GM12878 (cell line): ENCODE results near the gene CDCA8. TPM values are rescaled to one million over a fixed set of nuclear protein-coding genes. Genes with fewer than 3 reads are reported as not detected.

ENCODE experiments used
- ATAC-seq: fragments of 200-7000 bp; cut with Tn5 transposase; 3 replicates; pipeline ENCODE4 v1.9.1; 2020; ENCODE audit warnings: mild to moderate bottlenecking, moderate library complexity
- Bru-seq: library from RNA; stranded (reverse); fragments of 400-500 nt; gene quantifications from one replicate; lab custom pipeline; 2021; lab: Mats Ljungman, UMichigan
- BruChase-seq, 2 experiments: library from RNA; stranded (reverse); fragments of 400-500 nt; gene quantifications; one replicate each; lab custom pipeline; 2021; lab: Mats Ljungman, UMichigan
- BruUV-seq: library from RNA; stranded (reverse); fragments of 400-500 nt; replicated peaks from 2 replicates; lab custom pipeline; 2021; lab: Mats Ljungman, UMichigan
- CTCF ChIA-PET: fragments of 300-600 bp; sonication (Branson Sonifier 250); formaldehyde crosslinking; extraction: SDS; loops from one replicate; lab custom pipeline; 2021; ENCODE audit warnings: inconsistent platforms; lab: Yijun Ruan, JAX
- POLR2A ChIA-PET: fragments of 350-600 bp; formaldehyde crosslinking; extraction: SDS; loops from one replicate; lab custom pipeline; 2021; ENCODE audit warnings: inconsistent platforms; lab: Charles Lee
- RAD21 ChIA-PET: fragments of 300-600 bp; sonication (Branson Sonifier 250); formaldehyde crosslinking; loops from one replicate; lab custom pipeline; 2023; ENCODE audit warnings: antibody characterized with exemption; ENCODE audit not compliant: unreplicated experiment; lab: Charles Lee
- SMC1A ChIA-PET: fragments of 300-600 bp; sonication (Branson Sonifier 250); formaldehyde crosslinking; loops from one replicate; lab custom pipeline; 2023; ENCODE audit not compliant: unreplicated experiment, uncharacterized antibody; lab: Charles Lee
- DNase-seq: peaks from one replicate; pipeline ENCODE4 v3.0.0-alpha.2; 2011; ENCODE audit warnings: low read depth, low spot score
- FAIRE-seq: peaks from 3 replicates; lab custom pipeline; 2011; peaks lifted over from hg19 to GRCh38; lab: Jason Lieb, UNC
- H2AFZ ChIP-seq: 2 replicates; pipeline ENCODE4 v1.6.0; 2011; ENCODE audit warnings: low read depth, low read length, control low read depth; ENCODE audit not compliant: control insufficient read depth
- H3K27ac ChIP-seq: 2 replicates; pipeline ENCODE4 v1.5.1; 2011; ENCODE audit warnings: control low read depth; ENCODE audit not compliant: control insufficient read depth, insufficient read depth
- H3K27me3 ChIP-seq, 2 experiments: replicated peaks in 1 of 2; 2 replicates each; pipeline versions ENCODE4 v1.6.0 to v1.6.1; 2011; ENCODE audit warnings: low read length in 1 of 2; ENCODE audit not compliant: control insufficient read depth in 2 of 2, insufficient read depth in 2 of 2
- H3K36me3 ChIP-seq, 2 experiments: 2 replicates each; pipeline ENCODE4 v1.5.1; 2011; ENCODE audit warnings: low read length in 1 of 2; ENCODE audit not compliant: control insufficient read depth in 2 of 2, insufficient read depth in 2 of 2
- H3K4me1 ChIP-seq: 2 replicates; pipeline ENCODE4 v1.6.1; 2011; ENCODE audit warnings: mild to moderate bottlenecking, low read length, moderate library complexity, mixed read lengths; ENCODE audit not compliant: control insufficient read depth, insufficient read depth
- H3K4me2 ChIP-seq: 2 replicates; pipeline ENCODE4 v1.6.0; 2011; ENCODE audit warnings: control low read depth; ENCODE audit not compliant: control insufficient read depth, insufficient read depth
- H3K4me3 ChIP-seq: fragments of 200-600 bp; sonication (generic); 2 replicates; pipeline ENCODE4 v1.5.1; 2016
- H3K79me2 ChIP-seq: 2 replicates; pipeline ENCODE4 v1.6.0; 2011; ENCODE audit warnings: low read length; ENCODE audit not compliant: control insufficient read depth, insufficient read depth
- H3K9ac ChIP-seq: 2 replicates; pipeline ENCODE4 v1.8.0; 2011; ENCODE audit warnings: low read length, control low read depth, mixed read lengths; ENCODE audit not compliant: control insufficient read depth, insufficient read depth
- H3K9me3 ChIP-seq: replicated peaks from 3 replicates; pipeline ENCODE4 v1.5.1; 2011; ENCODE audit warnings: mild to moderate bottlenecking, low read length; ENCODE audit not compliant: control insufficient read depth, insufficient read depth
- H4K20me1 ChIP-seq: 2 replicates; pipeline ENCODE4 v1.6.0; 2011; ENCODE audit not compliant: control insufficient read depth, insufficient read depth
- CHD4 ChIP-seq: fragments of 200-600 bp; sonication (generic); IDR thresholded peaks from 2 replicates; pipeline ENCODE4 v1.6.1; 2016; ENCODE audit warnings: mild to moderate bottlenecking
- CREB1 ChIP-seq: IDR thresholded peaks from 2 replicates; pipeline ENCODE4 v1.6.1; 2012; ENCODE audit warnings: low read depth, mild to moderate bottlenecking, inconsistent platforms
- HCFC1 ChIP-seq: fragments of 150-350 bp; IDR thresholded peaks from 2 replicates; pipeline ENCODE4 v1.6.1; 2014; ENCODE audit warnings: low read length
- NFYA ChIP-seq: IDR thresholded peaks from 2 replicates; pipeline ENCODE4 v1.6.1; 2011; ENCODE audit warnings: low read depth, mild to moderate bottlenecking, low read length, improper control_type of control experiment, borderline replicate concordance
- SIX5 ChIP-seq: IDR thresholded peaks from 2 replicates; pipeline ENCODE4 v1.6.1; 2011; ENCODE audit warnings: mild to moderate bottlenecking, low read depth, low read length, moderate library complexity; ENCODE audit not compliant: severe bottlenecking
- SREBF1 ChIP-seq: IDR thresholded peaks from 2 replicates; pipeline ENCODE4 v1.6.1; 2012; ENCODE audit warnings: mild to moderate bottlenecking, low read length
- STAT3 ChIP-seq: IDR thresholded peaks from 2 replicates; pipeline ENCODE4 v1.6.1; 2011; ENCODE audit warnings: low read depth, low read length, improper control_type of control experiment
- ZBED1 ChIP-seq: IDR thresholded peaks from 2 replicates; pipeline ENCODE4 v1.6.1; 2016; ENCODE audit warnings: borderline replicate concordance
- ZNF207 ChIP-seq: fragments of 450-650 bp; IDR thresholded peaks from 2 replicates; pipeline ENCODE4 v1.6.1; 2014; ENCODE audit warnings: antibody characterized with exemption, mild to moderate bottlenecking, borderline replicate concordance
- WGBS: methylation state at CpG from one replicate; pipeline ENCODE4 v1.1.6; 2016; ENCODE audit warnings: low lambda C conversion rate; ENCODE audit not compliant: insufficient replicate concordance, insufficient coverage; ENCODE audit errors: missing lambda C conversion rate; 5-methylcytosine and 5-hydroxymethylcytosine counted together
- in situ Hi-C: fragments of 300-500 bp; cut with MboI; formaldehyde crosslinking; loops from 9 replicates; pipeline ENCODE4 v1.14.3; 2018; ENCODE audit warnings: mixed read lengths
- intact Hi-C: fragments of 100-400 bp; cut with micrococcal nuclease; formaldehyde crosslinking; loops from one replicate; pipeline ENCODE4 v1.14.2; 2022; ENCODE audit not compliant: unreplicated experiment
- long read RNA-seq, 2 experiments: library from polyadenylated mRNA; unstranded; transcript quantifications; one replicate each; pipeline ENCODE4 v2.0.0, GENCODE V29; 2019 to 2020
- polyA minus RNA-seq, 3 experiments: library from RNA; depleted of rRNA, polyadenylated mRNA; stranded (reverse); fragments of >200 nt; gene quantifications; 2 replicates each; pipeline ENCODE4 v1.2.3, GENCODE V29; 2011
- polyA plus RNA-seq, 11 experiments: library from polyadenylated mRNA; depleted of rRNA in 4 of 11; unstranded in 6 of 11; stranded (reverse) in 5 of 11; fragments of >200 nt; fragmentation: Nextera tagmentation in 4 of 11; fragmentation: Illumina TruSeq in 1 of 11; extraction: Ambion mirVana in 4 of 11; extraction: Trizol in 1 of 11; gene quantifications; 1 replicate in 1 of 11; 2 replicates in 10 of 11; pipeline versions ENCODE4 v1.2.1 to v1.2.3, GENCODE V29; 2011 to 2016; ENCODE audit warnings: inconsistent platforms in 2 of 11, missing spikeins in 2 of 11, low read depth in 1 of 11
- total RNA-seq, 4 experiments: library from RNA; depleted of rRNA in 3 of 4; stranded (reverse); fragments of >200 nt in 3 of 4; fragmentation: Illumina TruSeq in 1 of 4; extraction: Trizol in 1 of 4; gene quantifications; 2 replicates each; pipeline versions ENCODE4 v1.2.1 to v1.2.3, GENCODE V29; 2013 to 2021
- TF ChIP-seq, protein P1 (sequence below): IDR thresholded peaks from 2 replicates; pipeline ENCODE4 v1.6.1; 2012; ENCODE audit warnings: low read depth, low read length, improper control_type of control experiment
- TF ChIP-seq, protein P2 (sequence below): fragments of 450-650 bp; formaldehyde crosslinking; IDR thresholded peaks from 2 replicates; pipeline ENCODE4 v1.4.0; 2020; ENCODE audit warnings: mild to moderate bottlenecking, moderate library complexity
- TF ChIP-seq, protein P3 (sequence below): IDR thresholded peaks from 2 replicates; pipeline ENCODE4 v1.6.1; 2011; ENCODE audit warnings: low read depth, mild to moderate bottlenecking, low read length, moderate library complexity, borderline replicate concordance; ENCODE audit errors: extremely low read depth

The CDCA8 gene
- total RNA-seq (2013; cell fraction: nucleolus; rRNA removed) = 11.6 and 12.1 TPM in 2 replicates
- total RNA-seq (2014; rRNA removed) = 18.0 and 21.3 TPM in 2 replicates
- total RNA-seq (2014; rRNA removed; fragmentation: Illumina TruSeq; extraction: Trizol) = 27.5 and 28.4 TPM in 2 replicates
- total RNA-seq (2021) = 57.8 and 59.8 TPM in 2 replicates
- 28.0 TPM for polyA plus RNA-seq (2011; ENCODE audit: low read depth)
- 68.3 and 72.0 TPM in 2 replicates for polyA plus RNA-seq (2011; rRNA removed)
- 85.9 and 102 TPM in 2 replicates for polyA plus RNA-seq (2011; cell fraction: cytosol; rRNA removed)
- 56.2 and 60.9 TPM in 2 replicates for polyA plus RNA-seq (2011; cell fraction: nucleus; rRNA removed)
- polyA plus RNA-seq (2012) = 30.3 and 35.3 TPM in 2 replicates
- polyA plus RNA-seq (2014; fragmentation: Illumina TruSeq; extraction: Trizol) = 75.3 and 81.0 TPM in 2 replicates
- polyA plus RNA-seq (2014; fragmentation: Nextera tagmentation; extraction: Ambion mirVana) = 10 to 100 TPM; 60.2 to 60.6 TPM
- polyA plus RNA-seq (2014; rRNA removed) = 52.8 and 62.1 TPM in 2 replicates
- 10 to 100 TPM; 97.8 to 98.1 TPM for polyA plus RNA-seq (2016; fragmentation: Nextera tagmentation; extraction: Ambion mirVana)
- 62.7 and 88.9 TPM in 2 replicates for polyA minus RNA-seq (2011; rRNA and poly(A)+ RNA removed)
- 24.6 and 31.1 TPM in 2 replicates for polyA minus RNA-seq (2011; cell fraction: cytosol; rRNA and poly(A)+ RNA removed)
- polyA minus RNA-seq (2011; cell fraction: nucleus; rRNA and poly(A)+ RNA removed) = 14.5 and 25.5 TPM in 2 replicates
- Bru-seq, nascent RNA = percentile 75 among the genes with signal in this experiment
- BruChase-seq, experiment 1, labeled RNA remaining after a 6-hour chase = percentile 79 among the genes with signal in this experiment
- percentile 85 among the genes with signal in this experiment for BruChase-seq, experiment 2, labeled RNA remaining after a 2-hour chase
- long read RNA-seq, experiment 1, transcript CDCA8-201 (11 exons, 2,303 nt) = minor isoform, 29 of 115 reads
- long read RNA-seq, experiment 1, transcript CDCA8-202 (10 exons, 2,469 nt) = major isoform, 72 of 115 reads
- long read RNA-seq, experiment 1, partial matches to known transcripts = 10 of 115 reads
- long read RNA-seq, experiment 1, other reads (novel, unspliced or antisense) = 4 of 115 reads
- long read RNA-seq, experiment 2, transcript CDCA8-202 (10 exons, 2,469 nt) = major isoform, 145 of 343 reads
- long read RNA-seq, experiment 2, transcript CDCA8-201 (11 exons, 2,303 nt) = minor isoform, 141 of 343 reads
- long read RNA-seq, experiment 2, partial matches to known transcripts = 43 of 343 reads
- long read RNA-seq, experiment 2, other reads (novel, unspliced or antisense) = 14 of 343 reads

DNA sequence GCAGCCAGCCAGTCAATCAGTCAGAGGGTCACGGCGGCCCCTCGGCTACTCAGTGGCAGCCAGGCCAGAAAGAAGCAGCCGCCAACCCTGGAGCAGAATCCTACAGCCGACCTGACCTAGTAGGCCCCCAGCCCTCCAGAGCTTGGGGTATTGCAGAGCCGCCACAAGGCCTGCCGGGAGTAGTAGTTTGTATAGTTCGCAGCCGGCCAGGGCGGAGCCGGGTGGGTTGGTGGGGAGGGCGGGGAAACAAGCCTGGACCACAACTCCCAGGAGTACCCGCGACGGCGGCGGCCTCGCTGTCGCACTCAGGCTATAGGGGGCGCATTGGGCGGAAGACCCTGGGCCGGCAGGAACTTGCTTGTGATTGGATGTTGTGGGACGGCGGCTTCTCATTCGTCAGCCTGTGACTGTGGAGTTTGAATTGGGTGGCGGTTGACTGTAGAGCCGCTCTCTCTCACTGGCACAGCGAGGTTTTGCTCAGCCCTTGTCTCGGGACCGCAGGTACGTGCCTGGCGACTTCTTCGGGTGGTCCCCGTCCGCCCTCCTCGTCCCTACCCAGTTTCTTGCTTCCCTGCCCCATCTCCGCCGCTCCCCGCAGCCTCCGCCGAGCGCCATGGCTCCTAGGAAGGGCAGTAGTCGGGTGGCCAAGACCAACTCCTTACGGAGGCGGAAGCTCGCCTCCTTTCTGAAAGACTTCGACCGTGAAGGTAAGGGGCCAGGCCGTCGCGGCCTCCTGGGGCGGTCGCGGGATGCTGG, at the start of gene CDCA8:
Gene CDCA8 (plus strand): TSS at position 439 of the 756 bp plus-strand sequence. CDS start 175 bp downstream, at position 614.
- BruUV-seq = TSS peak; percentile 72
- TF ChIP-seq ZNF207 (no peak), CREB1 (peak; percentile 95), SREBF1 (peak; percentile 83), CHD4 (no peak), STAT3 (no peak), NFYA (peak; percentile 16; the same call in 1 of the 2 replicates), HCFC1 (peak; percentile 93), SIX5 (peak; percentile 89), ZBED1 (no peak)
- TF ChIP-seq, protein P1, sequence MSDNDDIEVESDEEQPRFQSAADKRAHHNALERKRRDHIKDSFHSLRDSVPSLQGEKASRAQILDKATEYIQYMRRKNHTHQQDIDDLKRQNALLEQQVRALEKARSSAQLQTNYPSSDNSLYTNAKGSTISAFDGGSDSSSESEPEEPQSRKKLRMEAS = peak; percentile 52
- TF ChIP-seq, protein P2, sequence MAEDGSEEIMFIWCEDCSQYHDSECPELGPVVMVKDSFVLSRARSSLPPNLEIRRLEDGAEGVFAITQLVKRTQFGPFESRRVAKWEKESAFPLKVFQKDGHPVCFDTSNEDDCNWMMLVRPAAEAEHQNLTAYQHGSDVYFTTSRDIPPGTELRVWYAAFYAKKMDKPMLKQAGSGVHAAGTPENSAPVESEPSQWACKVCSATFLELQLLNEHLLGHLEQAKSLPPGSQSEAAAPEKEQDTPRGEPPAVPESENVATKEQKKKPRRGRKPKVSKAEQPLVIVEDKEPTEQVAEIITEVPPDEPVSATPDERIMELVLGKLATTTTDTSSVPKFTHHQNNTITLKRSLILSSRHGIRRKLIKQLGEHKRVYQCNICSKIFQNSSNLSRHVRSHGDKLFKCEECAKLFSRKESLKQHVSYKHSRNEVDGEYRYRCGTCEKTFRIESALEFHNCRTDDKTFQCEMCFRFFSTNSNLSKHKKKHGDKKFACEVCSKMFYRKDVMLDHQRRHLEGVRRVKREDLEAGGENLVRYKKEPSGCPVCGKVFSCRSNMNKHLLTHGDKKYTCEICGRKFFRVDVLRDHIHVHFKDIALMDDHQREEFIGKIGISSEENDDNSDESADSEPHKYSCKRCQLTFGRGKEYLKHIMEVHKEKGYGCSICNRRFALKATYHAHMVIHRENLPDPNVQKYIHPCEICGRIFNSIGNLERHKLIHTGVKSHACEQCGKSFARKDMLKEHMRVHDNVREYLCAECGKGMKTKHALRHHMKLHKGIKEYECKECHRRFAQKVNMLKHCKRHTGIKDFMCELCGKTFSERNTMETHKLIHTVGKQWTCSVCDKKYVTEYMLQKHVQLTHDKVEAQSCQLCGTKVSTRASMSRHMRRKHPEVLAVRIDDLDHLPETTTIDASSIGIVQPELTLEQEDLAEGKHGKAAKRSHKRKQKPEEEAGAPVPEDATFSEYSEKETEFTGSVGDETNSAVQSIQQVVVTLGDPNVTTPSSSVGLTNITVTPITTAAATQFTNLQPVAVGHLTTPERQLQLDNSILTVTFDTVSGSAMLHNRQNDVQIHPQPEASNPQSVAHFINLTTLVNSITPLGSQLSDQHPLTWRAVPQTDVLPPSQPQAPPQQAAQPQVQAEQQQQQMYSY = no peak
- TF ChIP-seq, protein P3, sequence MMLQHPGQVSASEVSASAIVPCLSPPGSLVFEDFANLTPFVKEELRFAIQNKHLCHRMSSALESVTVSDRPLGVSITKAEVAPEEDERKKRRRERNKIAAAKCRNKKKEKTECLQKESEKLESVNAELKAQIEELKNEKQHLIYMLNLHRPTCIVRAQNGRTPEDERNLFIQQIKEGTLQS = peak; percentile 64; the same call in 1 of the 2 replicates

More for the DNA sequence above, at the start of gene CDCA8:
- under 1% methylated on average over 53 of the region's 54 CpGs for WGBS
- in situ Hi-C loops (loop anchor here (5.0 kb wide), 1 partner anchor 165 kb away; the partner anchor contains the start of gene MTF1), intact Hi-C loops (loop anchor here (1.0 to 5.0 kb wide), 5 partner anchors 116 to 480 kb away; partner anchors contain the start of genes MTF1, SF3A3, YRDC and ZC3H12A)
- peak within 1 kb of the TSS; percentile 90 for H3K9ac ChIP-seq
- peak within 1 kb of the TSS; percentile 94 for H3K4me3 ChIP-seq
- peak within 1 kb of the TSS; percentile 84 for H3K4me2 ChIP-seq
- POLR2A ChIA-PET = interaction anchor here (1.1 to 2.1 kb wide), 7 partner anchors 10 to 216 kb away, joined by 3 to 11 read pairs (median 3); partner anchors contain the start of genes MEAF6 and YRDC
- no peaks in the 10 kb centered on the region for H3K27me3 ChIP-seq
- FAIRE-seq = peak; percentile 79
- H3K79me2 ChIP-seq = peaks cover 46% of the 10 kb centered on the region
- peak within 1 kb of the TSS; percentile 98 for H2AFZ ChIP-seq
- peaks cover 12% of the 10 kb centered on the region for H3K4me1 ChIP-seq
- H3K36me3 ChIP-seq = peaks cover 0 to 15% of the 10 kb centered on the region in 2 experiments; a peak in 2 of 4 replicates
- no peaks in the 10 kb centered on the region for H3K9me3 ChIP-seq
- peak; percentile 93 for DNase-seq
- ATAC-seq = peak; percentile 93
- CTCF ChIA-PET = interaction anchor here (0.5 to 21.1 kb wide), 11 partner anchors 9 to 340 kb away, joined by 3 to 521 read pairs (median 3); partner anchors contain the start of genes GNL2 and MTF1
- RAD21 ChIA-PET = interaction anchor here (0.9 to 3.5 kb wide), 5 partner anchors 10 to 238 kb away, joined by 3 to 17 read pairs (median 3); partner anchors contain the start of gene MTF1
- no peaks in the 10 kb centered on the region for H4K20me1 ChIP-seq
- SMC1A ChIA-PET = interaction anchor here (1.1 to 2.4 kb wide), 4 partner anchors 9 to 217 kb away, joined by 3 to 9 read pairs (median 4); partner anchors contain the start of gene MTF1
- H3K27ac ChIP-seq = peak within 1 kb of the TSS; percentile 92
